NCI-H146 treated with DMSO at 0.1 percent for 48 hours (cell line): Measurements from ENCODE around the gene NLGN2.

Source experiments
- DNase-seq: peaks from one replicate; lab custom pipeline; 2025; ENCODE audit not compliant: unreplicated experiment; lab: John Stamatoyannopoulos, UW

The NLGN2 gene

DNA sequence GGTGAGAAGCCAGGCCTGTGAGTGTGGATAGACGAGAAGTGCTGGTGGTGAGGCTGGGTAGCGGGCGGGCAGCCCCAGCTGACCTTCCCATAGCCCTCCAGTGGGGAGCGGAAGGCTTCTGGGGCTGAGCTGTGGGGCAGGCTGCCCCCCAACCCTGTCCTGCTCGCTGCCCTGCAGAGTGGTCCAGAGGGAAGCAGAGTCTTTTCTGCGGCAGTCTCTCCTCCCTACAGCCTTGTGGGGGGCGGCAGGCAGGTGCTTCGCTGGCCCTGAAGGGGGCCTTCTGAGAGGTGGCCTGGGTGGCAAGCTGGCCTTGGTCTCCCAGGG is 3.7 kb downstream of the NLGN2 start:
- no peak for DNase-seq

DNA sequence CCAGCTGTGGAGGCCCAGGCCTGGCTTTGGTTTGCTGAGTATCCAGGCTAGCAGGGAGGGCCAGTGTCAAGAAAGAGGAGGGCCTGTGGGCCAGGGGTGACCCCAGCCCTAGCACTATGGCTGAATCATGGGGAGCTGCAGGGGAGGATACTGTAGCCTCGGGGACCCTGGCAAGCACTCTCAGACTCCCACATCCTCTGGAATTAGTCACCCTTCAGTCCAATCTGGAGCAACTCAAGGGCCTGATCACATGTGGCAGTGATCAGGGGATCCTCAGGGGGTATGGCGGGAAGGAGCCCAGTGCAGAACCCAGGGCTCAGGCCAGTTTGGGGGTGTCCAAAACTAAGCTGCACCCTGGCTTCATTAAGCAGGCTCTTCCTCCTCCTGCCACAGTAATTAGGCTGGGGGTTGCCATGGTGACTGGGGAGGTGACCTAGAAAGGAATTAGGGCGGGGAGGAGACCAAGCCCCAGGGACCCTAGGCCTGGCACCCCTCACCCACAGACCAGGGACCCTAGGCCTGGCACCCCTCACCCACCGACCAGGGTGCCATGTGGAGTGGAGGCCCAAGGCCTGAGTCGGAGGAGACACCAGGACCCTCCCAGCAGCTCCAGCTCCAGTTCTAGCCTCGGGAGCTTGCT is 5.8 kb downstream of the NLGN2 start:
- DNase-seq, result no peak

DNA sequence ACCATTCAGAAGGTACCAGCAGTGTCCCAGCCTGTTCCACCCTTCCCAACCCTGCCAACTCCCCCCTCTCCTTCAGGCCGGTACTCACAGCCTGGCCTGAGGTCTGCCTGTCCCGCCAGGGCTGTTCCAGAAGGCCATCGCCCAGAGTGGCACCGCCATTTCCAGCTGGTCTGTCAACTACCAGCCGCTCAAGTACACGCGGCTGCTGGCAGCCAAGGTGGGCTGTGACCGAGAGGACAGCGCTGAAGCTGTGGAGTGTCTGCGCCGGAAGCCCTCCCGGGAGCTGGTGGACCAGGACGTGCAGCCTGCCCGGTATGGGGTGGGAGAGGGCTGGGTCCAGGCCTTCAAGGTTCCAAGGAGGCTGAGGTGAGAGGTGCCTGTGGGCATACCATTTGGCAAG is 7.2 kb downstream of the NLGN2 start:
- DNase-seq, result no peak

DNA sequence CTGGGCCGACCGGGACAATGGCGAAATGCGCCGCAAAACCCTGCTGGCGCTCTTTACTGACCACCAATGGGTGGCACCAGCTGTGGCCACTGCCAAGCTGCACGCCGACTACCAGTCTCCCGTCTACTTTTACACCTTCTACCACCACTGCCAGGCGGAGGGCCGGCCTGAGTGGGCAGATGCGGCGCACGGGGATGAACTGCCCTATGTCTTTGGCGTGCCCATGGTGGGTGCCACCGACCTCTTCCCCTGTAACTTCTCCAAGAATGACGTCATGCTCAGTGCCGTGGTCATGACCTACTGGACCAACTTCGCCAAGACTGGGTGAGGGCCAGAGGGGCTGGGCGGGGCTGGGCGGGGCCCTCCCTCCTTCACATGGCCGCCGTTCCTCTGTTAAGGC is 8.1 kb downstream of the NLGN2 start:
- no peak for DNase-seq

DNA sequence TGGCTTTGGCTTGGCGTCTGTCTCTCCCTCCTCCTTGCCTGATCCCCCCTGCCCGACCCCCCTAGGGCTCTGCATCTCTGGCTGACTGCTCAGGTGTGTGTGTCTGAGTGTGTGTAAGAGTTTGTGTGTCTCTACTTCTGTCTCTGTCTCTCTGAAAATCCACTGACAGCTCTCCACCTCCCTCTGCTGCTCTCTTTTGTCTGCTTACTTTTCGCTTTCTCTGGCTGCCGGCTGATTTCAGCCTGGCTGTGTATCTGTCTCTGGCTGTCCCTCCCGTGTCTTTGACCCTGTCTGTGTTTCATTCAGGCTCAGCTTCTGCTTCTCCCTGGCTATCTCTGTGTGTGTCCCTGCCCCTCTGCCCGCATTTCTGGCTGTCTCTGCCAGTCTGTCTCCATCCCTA is 8.7 kb downstream of the NLGN2 start:
- DNase-seq, result no peak

DNA sequence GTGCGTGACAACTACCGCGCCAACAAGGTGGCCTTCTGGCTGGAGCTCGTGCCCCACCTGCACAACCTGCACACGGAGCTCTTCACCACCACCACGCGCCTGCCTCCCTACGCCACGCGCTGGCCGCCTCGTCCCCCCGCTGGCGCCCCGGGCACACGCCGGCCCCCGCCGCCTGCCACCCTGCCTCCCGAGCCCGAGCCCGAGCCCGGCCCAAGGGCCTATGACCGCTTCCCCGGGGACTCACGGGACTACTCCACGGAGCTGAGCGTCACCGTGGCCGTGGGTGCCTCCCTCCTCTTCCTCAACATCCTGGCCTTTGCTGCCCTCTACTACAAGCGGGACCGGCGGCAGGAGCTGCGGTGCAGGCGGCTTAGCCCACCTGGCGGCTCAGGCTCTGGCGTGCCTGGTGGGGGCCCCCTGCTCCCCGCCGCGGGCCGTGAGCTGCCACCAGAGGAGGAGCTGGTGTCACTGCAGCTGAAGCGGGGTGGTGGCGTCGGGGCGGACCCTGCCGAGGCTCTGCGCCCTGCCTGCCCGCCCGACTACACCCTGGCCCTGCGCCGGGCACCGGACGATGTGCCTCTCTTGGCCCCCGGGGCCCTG is 9.5 kb downstream of the NLGN2 start:
- no peak for DNase-seq

DNA sequence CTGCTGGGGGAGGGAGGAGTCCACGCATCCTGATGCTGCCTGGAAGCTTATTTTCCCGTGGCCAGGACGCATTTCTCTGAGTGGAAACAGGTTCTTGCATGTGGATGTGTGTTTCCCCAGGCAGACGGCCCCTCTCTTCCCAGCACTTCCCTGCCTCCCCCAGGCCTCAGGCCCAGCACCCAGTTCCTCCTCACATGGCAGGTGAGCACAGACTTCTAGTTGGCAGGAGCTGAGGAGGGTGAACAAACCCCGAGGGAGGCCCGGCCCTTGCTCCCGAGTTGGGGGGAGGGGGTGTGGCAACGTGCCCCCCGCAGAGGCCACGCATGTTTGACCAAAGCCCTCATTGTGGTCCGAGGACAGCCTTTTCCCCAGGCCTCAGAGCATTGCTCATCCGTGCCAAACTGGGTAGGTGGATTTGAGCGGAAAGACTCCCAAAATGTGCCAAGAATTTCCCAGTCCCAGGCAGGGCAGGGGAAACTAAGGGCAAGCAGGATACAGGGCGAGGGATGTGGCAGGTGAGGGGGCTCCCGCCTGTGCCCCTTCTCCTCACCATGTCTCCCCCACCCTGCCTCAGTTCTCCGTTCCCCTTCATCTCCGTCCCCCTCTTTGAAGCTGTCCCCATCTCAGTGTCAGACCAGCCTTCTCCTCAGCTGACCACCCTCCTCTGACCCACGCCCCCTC is 11.0 kb downstream of the NLGN2 start:
- DNase-seq, result no peak

DNA sequence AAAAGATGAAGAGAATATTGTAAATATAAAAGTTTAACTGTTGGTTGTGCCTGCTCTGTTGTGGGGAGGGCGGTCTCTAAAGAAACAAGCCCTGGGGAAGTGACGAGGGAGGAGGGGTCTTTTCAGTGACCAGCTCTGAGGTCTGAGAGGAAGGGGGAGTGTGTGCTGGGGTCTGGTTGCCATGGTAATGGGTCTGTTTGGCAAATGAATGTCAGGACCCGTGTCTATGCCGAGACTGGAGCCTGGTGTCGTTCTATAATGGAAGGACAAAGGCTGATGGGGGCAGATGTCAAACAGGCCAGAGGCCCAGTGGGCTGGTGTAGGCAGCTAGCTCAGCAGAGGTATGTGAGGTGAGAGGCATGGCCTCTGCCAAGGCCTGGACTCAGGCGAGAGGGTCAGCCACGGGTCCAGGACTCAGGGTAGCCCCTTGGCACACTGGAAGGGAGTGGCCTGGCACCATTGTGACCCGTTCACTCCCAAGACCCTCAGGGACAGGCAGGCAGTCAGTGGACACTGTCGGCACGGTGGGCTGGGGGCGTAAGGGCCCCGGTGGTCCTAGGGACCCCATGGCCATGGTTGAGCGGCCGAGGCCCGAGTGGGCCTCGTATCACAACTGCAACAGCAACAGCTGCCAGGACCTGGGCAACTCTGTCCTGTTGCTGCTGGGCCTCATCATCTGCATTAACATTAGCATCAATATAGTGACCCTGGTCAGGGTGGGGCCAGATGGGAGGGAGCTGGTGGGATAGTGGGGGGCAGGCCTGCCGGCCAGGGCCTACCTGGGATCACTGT is 12.4 kb downstream of the NLGN2 start, which contains the start of gene SPEM1:
SPEM1 (plus strand) TSS at position 506 of the 792 bp plus-strand sequence; CDS start at position 567, 61 bp downstream.
- DNase-seq, result no peak

DNA sequence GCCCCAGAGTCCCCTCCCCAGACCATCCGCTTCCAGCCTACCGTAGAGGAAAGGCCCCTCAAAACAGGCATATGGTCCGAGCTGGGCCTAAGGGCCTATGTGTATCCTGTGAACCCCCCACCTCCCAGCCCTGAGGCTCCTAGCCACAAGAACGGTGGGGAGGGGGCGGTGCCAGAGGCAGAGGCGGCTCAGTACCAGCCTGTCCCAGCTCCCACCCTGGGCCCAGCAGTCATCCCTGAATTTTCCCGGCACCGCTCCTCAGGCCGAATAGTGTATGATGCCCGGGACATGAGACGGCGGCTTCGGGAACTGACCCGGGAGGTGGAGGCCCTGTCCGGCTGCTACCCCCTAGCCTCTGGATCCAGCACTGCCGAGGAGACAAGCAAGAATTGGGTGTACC is 13.5 kb downstream of the NLGN2 start:
- DNase-seq, result no peak

DNA sequence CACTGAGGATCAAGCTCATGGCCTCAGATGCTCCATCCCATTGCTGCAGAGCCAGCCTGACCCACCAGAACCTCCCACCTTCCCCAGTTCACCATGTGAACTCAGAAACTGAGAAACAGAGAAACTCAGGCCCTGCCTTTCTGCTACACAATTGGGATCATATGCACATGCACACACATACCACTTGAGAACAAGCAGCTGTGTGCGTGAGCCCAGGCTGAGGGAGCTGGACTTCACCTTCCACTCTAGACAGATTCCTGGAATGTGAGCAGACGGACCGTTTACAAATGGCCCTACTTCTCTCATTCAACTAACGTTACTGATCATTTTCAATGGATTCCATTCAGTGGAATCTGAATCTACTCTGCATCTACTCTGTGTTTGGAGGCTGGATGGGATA is 16.0 kb downstream of the NLGN2 start:
- DNase-seq, result no peak

DNA sequence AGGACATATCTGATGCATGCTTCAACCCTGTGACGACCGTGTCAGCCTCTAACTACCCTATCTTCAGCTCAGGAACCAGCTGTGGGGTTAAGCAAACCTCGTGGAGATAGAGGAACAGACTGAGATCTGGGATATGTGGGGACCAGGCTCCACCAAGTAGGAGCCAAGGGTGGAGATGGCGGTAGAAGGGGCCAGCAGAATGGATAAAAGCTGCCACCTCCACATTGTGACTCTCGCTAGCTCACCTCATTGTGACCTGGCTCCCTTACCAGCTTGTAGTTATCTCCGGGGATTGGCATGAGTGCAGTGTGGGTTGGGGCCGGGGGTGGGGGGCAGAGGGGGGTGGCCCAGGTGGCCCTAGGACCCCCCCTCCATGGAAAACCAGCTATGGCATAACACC is 17.7 kb downstream of the NLGN2 start, which contains the start of gene SPEM2:
SPEM2 (plus strand) TSS at position 301 of the 400 bp plus-strand sequence; CDS start at position 374, 73 bp downstream.
- DNase-seq, result no peak

DNA sequence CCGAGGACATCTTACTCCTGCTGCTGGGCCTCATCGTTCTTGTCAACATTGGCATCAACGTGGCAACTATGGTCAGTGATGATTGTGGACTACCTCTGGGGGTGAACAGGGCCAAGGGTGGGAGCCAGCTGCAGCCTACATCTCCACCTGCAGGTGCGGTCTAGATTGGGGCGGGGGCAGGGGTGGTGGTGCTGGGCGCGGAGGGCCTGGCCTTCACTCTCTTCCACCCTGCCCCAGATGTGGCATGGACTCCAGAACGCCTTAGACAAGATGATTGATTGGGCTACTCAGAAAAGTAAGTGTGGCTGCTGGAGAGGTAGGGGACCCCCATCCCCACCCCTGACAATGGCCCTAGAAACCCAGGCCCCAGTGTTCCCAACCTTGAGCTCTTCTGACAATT is 18.1 kb downstream of the NLGN2 start:
- no peak for DNase-seq

DNA sequence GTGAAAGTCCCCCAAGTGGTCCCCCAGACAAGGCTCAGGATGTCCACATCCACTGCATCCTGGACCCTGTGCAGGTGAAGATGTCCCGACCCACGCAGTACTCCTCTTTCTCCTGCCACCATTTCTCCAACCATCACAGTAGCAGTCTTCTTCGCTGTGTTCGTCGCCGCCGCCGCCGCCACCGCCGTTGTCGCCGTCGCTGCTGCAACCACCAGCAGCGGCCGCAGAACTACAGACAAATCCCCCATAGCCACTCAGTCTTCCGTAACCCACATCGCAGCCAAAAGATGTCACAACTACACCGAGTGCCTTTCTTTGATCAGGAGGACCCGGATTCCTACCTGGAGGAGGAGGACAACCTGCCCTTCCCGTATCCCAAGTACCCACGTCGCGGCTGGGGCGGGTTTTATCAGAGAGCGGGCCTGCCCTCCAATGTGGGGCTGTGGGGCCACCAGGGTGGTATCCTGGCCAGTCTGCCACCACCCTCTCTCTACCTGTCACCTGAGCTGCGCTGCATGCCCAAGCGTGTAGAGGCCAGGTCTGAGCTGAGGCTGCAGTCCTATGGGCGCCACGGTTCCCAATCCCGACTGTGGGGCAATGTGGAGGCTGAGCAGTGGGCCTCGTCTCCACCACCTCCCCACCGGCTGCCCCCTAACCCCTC is 18.7 kb downstream of the NLGN2 start:
- no peak for DNase-seq

DNA sequence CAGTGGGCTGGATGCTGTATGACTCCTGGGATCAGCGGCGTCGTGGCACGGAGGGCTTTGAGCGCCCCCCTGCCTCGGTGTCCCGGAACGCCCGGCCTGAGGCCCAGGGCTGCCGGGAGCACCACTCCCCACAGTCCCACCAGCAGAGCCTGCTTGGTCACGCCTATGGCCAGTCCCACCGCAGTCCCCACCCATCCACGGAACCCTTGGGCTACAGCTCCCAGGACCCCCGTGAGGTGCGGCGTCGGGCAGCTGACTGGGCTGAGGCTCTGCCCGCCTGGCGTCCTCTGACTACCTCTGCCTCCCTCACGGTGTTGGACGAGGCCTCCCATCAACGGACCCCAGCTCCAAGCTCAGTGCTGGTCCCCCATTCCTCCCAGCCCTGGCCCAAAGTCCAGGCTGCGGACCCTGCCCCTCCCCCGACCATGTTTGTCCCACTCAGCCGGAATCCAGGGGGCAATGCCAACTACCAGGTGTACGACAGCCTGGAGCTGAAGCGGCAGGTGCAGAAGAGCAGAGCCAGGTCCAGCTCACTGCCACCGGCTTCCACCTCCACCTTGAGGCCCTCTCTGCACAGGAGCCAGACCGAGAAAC is 19.3 kb downstream of the NLGN2 start:
- no peak for DNase-seq

DNA sequence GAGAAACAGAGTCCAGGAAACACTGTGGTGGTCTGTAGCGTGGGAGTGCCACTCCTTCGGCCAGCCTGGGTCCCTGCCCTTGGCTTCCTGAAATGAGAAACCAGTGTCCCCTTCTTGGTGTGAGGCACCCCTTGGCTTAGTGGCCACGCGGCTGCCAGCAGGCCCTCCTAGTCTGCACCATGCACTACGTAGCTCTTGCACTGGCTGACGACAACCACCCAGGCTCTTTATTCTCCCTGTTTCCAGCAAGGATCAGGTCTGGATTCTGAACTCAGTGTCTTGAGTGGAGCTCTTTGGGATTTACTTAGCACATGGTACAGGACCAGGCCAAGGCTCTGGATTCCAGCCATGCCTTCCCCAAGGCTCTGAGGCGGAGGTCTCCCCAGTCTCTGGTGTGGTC is 19.9 kb downstream of the NLGN2 start:
- no peak for DNase-seq

DNA sequence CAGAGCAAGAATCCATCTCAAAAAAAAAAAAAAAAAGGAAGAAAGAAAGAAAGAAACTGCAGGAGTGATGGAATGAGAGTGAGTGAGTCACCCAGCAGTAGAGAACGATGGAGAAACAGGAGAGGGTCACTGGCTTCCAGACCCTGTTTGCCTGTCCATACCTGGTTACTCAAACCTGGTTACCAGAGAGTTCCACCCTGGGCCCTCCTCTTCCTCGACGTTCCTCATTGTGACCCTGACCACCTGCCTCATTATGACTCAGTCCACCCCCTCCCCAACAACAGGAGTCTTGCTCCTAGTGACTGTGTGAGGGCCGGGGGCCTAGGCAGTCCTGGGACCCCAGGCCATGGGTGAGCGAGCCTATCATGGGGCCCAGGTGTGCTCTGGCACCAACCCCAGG is 20.9 kb downstream of the NLGN2 start, which contains the start of gene SPEM3:
SPEM3 (plus strand) TSS at position 301 of the 400 bp plus-strand sequence; CDS start at position 347, 46 bp downstream.
- DNase-seq, result no peak

DNA sequence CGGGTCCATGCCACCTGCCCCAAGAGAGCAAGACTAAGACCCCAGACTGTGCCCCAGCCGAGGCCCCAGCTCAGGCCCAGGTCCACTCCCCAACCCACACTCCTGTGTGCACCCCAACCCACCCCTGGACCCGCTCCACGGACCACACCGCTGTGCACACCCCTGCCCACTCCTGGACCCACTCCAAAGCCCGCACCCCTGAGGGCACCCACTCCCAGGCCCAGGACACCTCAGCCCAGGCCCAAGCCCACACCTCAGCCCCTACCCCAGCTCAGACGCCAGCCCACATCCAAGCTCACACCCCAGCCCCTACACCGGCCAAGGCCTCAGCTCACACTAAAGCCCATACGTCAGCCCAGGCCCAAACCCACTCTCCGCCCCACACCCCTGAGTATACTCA is 22.1 kb downstream of the NLGN2 start:
- no peak for DNase-seq

DNA sequence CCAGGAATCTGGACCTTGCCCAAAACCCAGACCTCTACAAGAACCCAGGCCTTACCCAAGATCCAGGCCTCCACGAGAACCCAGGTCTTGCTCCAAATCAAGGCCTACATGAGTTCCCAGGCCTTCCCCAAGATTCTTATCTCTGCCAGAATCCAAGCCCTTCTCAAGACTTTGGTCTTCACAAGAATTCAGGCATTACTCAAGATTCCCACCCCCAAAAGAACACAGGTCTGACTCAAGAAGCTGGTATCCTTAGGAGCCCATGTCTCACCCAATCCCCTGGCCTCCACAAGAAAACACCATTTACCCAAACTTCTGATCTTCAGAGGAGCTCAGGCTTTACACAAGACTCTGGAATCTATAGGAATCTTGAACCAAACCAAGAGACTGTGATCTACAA is 23.6 kb downstream of the NLGN2 start:
- no peak for DNase-seq

DNA sequence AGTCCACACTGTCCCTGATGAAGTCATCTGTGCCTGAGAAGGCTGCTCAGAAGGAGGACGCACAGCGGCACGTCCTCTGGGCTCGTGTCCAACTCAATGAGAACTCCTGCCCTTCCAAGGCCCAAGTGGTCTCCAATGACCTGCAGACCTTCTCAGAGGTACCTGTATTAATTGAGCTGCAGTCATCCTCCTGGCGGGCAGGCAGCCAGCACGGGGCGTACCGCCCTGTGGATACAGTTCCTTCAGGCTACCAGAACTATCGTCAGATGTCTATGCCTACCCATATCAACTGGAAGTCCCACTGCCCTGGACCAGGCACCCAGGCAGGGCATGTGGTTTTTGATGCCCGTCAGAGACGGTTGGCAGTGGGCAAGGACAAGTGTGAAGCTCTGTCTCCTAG is 24.7 kb downstream of the NLGN2 start:
- DNase-seq, result no peak

DNA sequence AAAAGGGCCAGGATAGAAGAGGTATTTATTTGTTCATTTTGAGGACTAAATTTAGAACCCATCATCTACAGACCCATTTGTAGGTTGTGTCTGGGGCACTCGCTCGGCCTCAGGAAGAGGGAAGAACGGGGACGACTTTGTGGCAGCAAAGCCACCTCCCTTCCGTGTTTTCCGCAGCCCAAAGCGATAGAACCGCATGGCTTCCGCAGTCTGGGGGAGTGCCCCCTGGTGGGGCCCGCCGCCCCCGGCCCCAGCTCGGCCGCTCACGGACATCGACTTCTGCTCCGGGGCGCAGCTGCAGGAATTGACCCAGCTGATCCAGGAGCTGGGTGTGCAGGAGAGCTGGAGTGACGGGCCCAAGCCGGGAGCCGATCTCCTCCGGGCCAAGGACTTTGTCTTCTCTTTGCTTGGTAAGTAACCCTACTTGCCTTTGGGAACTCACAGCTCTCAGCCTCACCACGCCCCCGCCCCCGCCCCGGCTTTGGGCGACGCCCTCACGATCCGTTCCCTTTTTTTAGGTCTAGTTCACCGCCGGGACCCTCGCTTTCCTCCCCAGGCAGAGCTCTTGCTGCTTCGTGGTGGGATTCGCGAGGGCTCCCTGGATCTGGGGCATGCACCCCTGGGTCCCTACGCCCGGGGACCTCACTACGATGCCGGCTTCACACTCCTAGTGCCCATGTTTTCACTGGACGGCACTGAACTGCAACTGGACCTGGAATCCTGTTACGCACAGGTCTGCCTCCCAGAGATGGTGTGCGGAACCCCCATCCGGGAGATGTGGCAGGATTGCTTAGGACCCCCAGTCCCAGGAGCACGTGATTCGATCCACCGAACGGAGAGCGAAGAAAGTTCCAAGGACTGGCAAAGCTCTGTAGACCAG is 28.3 kb downstream of the NLGN2 start:
- no peak for DNase-seq
